ENCODE data around the gene SMIM3. TPM values are rescaled to one million over a fixed set of nuclear protein-coding genes. Genes with fewer than 3 reads are reported as not detected.

The SMIM3 gene
- total RNA-seq, 1 donor from 2014 or later: 8.2 TPM

DNA sequence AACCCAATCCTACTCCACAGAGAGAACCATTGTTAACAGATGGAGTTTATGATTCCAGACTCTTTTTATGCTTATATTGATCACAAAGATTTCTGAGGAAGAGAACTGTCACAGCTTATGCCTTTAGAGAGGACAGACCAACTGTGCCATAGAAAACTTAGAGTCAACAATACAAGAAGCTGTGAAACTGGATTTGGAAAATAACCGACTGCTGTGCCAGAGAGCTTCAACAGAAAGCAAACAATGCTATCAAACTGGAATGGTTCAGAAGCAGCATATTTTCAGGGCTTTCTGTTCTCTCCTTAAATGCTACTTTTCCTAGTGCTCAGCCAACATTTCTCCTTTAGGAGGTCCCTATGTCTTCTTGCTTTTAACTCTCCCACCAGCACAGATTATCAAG lies 24.7 kb upstream of the SMIM3 start:
- Mint-ChIP-seq H3K36me3 (peaks cover 36% of the 10 kb centered on the region), H3K27ac (peak overlapping the region; percentile 12), H3K27me3 (no peaks in the 10 kb centered on the region), H3K4me3 (no peak overlapping the region), H3K4me1 (ENCODE audit: unreplicated experiment) (peaks cover 14% of the 10 kb centered on the region), H3K9me3 (no peaks in the 10 kb centered on the region)
- TF ChIP-seq, protein P1, sequence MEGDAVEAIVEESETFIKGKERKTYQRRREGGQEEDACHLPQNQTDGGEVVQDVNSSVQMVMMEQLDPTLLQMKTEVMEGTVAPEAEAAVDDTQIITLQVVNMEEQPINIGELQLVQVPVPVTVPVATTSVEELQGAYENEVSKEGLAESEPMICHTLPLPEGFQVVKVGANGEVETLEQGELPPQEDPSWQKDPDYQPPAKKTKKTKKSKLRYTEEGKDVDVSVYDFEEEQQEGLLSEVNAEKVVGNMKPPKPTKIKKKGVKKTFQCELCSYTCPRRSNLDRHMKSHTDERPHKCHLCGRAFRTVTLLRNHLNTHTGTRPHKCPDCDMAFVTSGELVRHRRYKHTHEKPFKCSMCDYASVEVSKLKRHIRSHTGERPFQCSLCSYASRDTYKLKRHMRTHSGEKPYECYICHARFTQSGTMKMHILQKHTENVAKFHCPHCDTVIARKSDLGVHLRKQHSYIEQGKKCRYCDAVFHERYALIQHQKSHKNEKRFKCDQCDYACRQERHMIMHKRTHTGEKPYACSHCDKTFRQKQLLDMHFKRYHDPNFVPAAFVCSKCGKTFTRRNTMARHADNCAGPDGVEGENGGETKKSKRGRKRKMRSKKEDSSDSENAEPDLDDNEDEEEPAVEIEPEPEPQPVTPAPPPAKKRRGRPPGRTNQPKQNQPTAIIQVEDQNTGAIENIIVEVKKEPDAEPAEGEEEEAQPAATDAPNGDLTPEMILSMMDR (conservative IDR thresholded peaks at IDR 0.05): no peak
- no peak for DNase-seq (ENCODE audit: extremely low spot score, unreplicated experiment)

GRCh38 chr5:150757087-150757649 lies 21.4 kb upstream of the SMIM3 start:
- peak overlapping the region; percentile 38 for H3K27ac Mint-ChIP-seq
- H3K4me1 Mint-ChIP-seq (ENCODE audit: unreplicated experiment): peaks cover 16% of the 10 kb centered on the region
- peak overlapping the region; percentile 72 for H3K4me3 Mint-ChIP-seq
- no peaks in the 10 kb centered on the region for H3K27me3 Mint-ChIP-seq
- no peak for DNase-seq (ENCODE audit: extremely low spot score, unreplicated experiment)
- H3K36me3 Mint-ChIP-seq: peaks cover 23% of the 10 kb centered on the region
- TF ChIP-seq, protein P1 (conservative IDR thresholded peaks at IDR 0.05): no peak
- peaks cover 4% of the 10 kb centered on the region for H3K9me3 Mint-ChIP-seq

DNA sequence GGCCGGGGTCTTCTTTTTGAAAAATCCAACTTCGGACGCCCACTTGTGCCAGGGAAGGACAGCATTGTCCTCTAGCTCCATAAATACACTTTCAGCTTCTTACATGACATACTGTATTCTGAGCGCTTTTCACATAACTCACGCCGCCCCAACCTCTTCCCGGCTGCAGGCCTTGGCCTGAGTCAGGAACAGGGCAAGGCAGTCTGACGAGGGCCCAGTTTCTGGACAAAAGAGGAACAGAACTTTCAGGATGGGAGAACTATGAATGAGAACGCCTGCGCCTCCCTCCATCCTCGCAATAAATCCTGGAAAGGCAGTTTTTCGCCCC lies 20.4 kb upstream of the SMIM3 start:
- H3K4me3 Mint-ChIP-seq: no peak overlapping the region
- peaks cover 16% of the 10 kb centered on the region for H3K4me1 Mint-ChIP-seq (ENCODE audit: unreplicated experiment)
- no peak overlapping the region for H3K27ac Mint-ChIP-seq
- H3K36me3 Mint-ChIP-seq: peaks cover 23% of the 10 kb centered on the region
- no peaks in the 10 kb centered on the region for H3K27me3 Mint-ChIP-seq
- TF ChIP-seq, protein P1 (conservative IDR thresholded peaks at IDR 0.05): no peak
- H3K9me3 Mint-ChIP-seq: peaks cover 4% of the 10 kb centered on the region
- no peak for DNase-seq (ENCODE audit: extremely low spot score, unreplicated experiment)

DNA sequence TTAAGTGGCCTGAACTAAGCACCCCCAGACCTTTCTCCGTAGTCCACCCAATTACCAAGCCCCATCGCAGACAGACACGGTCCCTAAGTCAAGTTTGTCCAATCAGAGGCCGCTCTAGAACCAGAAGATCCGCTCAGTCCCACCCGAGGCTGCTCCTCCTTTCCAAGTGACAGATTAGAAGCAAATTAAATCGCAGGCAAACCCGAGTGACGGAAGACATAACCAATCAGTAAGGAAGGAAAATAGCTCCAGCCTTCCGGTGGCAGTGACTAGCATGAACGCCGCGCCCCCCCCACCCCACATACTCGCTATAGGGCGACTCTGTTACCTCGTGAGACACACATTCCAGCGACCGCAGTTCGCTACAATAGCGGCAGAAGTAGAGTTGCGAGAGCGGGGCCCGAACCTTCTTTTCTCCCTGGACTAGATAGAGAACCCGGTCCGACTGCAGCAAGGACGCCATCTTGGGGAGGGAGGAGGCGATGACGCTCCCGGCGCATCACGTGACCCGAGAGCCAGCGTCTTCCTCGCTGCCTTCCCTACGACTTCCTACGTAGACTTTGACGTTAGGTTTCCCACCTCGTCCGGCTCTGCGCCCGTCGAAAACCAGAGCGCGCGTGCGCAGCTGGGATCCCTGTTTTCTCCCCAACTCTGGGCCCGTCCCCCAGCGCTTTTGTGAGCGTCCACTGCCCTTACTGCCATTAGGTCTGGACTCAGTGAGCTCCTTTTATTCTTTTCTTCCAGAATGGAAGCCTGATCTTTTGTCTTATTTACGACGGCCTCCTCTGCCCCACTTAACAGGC lies 19.8 kb upstream of the SMIM3 start, which contains the start of gene DCTN4:
Gene DCTN4, minus strand, starts transcription at position 487 of the 803 bp plus-strand sequence. Its CDS starts 24 bp downstream, at position 463.
- no peak within 1 kb of the TSS for H3K27ac Mint-ChIP-seq
- peaks cover 4% of the 10 kb centered on the region for H3K27me3 Mint-ChIP-seq
- DNase-seq (ENCODE audit: extremely low spot score, unreplicated experiment): peak; percentile 96
- H3K36me3 Mint-ChIP-seq: peaks cover 18% of the 10 kb centered on the region
- TF ChIP-seq, protein P1 (conservative IDR thresholded peaks at IDR 0.05): no peak
- H3K9me3 Mint-ChIP-seq: peaks cover 4% of the 10 kb centered on the region
- H3K4me1 Mint-ChIP-seq (ENCODE audit: unreplicated experiment): peaks cover 20% of the 10 kb centered on the region
- peak within 1 kb of the TSS; percentile 13 for H3K4me3 Mint-ChIP-seq

- peaks cover 12% of the 10 kb centered on the region for H3K36me3 Mint-ChIP-seq
- DNase-seq (ENCODE audit: extremely low spot score, unreplicated experiment): no peak
- H3K4me1 Mint-ChIP-seq (ENCODE audit: unreplicated experiment): peaks cover 21% of the 10 kb centered on the region
- peaks cover 4% of the 10 kb centered on the region for H3K9me3 Mint-ChIP-seq
- TF ChIP-seq, protein P1 (conservative IDR thresholded peaks at IDR 0.05): no peak
- H3K27ac Mint-ChIP-seq: no peak overlapping the region
- no peak overlapping the region for H3K4me3 Mint-ChIP-seq
- H3K27me3 Mint-ChIP-seq: peaks cover 4% of the 10 kb centered on the region
These were observed 19.3 kb upstream of the SMIM3 start for GRCh38 chr5:150759334-150759583.
